Neutrophil (primary cell): Measurements from ENCODE around the gene RASSF4.

Source experiments
- H3K27ac ChIP-seq: fragments of 200-600 bp; sonication (generic); 2 replicates; pipeline ENCODE4 v1.5.1; 2016; ENCODE audit warnings: mild to moderate bottlenecking, moderate library complexity
- H3K27me3 ChIP-seq: fragments of 200-600 bp; sonication (generic); 2 replicates; pipeline ENCODE4 v1.6.0; 2016; ENCODE audit warnings: mild to moderate bottlenecking
- H3K36me3 ChIP-seq: fragments of 200-600 bp; sonication (generic); 2 replicates; pipeline ENCODE4 v1.5.1; 2017
- H3K4me1 ChIP-seq, 2 experiments: fragments of 200-600 bp in 1 of 2; sonication (generic) in 1 of 2; 1 replicate in 1 of 2; 2 replicates in 1 of 2; pipeline versions ENCODE4 v1.5.1 to v1.6.1; 2013 to 2016; ENCODE audit warnings: low read depth in 1 of 2, low read length in 1 of 2, mild to moderate bottlenecking in 1 of 2, moderate library complexity in 1 of 2; ENCODE audit not compliant: control insufficient read depth in 1 of 2, insufficient read depth in 1 of 2
- H3K4me3 ChIP-seq, 2 experiments: fragments of 200-600 bp in 1 of 2; sonication (generic) in 1 of 2; 1 replicate in 1 of 2; 2 replicates in 1 of 2; pipeline ENCODE4 v1.5.1; 2013 to 2016; ENCODE audit warnings: low read depth in 1 of 2, low read length in 1 of 2, mild to moderate bottlenecking in 1 of 2, moderate library complexity in 1 of 2
- H3K9me3 ChIP-seq: fragments of 200-600 bp; sonication (generic); 2 replicates; pipeline ENCODE4 v1.5.1; 2016
- CTCF ChIP-seq: fragments of 200-600 bp; sonication (generic); IDR thresholded peaks from 2 replicates; pipeline ENCODE4 v1.5.1; 2016; ENCODE audit warnings: antibody characterized with exemption

RASSF4 gene

GRCh38 chr10:45034301-45034700 is 74.7 kb downstream of the RASSF4 start:
- Histone ChIP-seq H3K4me3 (no peak overlapping the region), H3K4me1 (no peaks in the 10 kb centered on the region), H3K27me3 (no peaks in the 10 kb centered on the region), H3K27ac (no peak overlapping the region), H3K36me3 (no peaks in the 10 kb centered on the region), H3K9me3 (peaks cover 10% of the 10 kb centered on the region)
- no peak for TF ChIP-seq CTCF

GRCh38 chr10:45035673-45036072 is 76.1 kb downstream of the RASSF4 start:
- H3K4me3 ChIP-seq = no peak overlapping the region
- no peaks in the 10 kb centered on the region for H3K4me1 ChIP-seq
- no peak for TF ChIP-seq CTCF
- no peaks in the 10 kb centered on the region for H3K27me3 ChIP-seq
- no peak overlapping the region for H3K27ac ChIP-seq
- H3K36me3 ChIP-seq = no peaks in the 10 kb centered on the region
- H3K9me3 ChIP-seq = peaks cover 4% of the 10 kb centered on the region

GRCh38 chr10:45040921-45041542 is 81.4 kb downstream of the RASSF4 start:
- TF ChIP-seq CTCF = no peak
- Histone ChIP-seq H3K9me3 (no peaks in the 10 kb centered on the region), H3K27me3 (no peaks in the 10 kb centered on the region), H3K36me3 (no peaks in the 10 kb centered on the region), H3K4me1 (no peaks in the 10 kb centered on the region), H3K27ac (no peak overlapping the region), H3K4me3 (no peak overlapping the region)

DNA sequence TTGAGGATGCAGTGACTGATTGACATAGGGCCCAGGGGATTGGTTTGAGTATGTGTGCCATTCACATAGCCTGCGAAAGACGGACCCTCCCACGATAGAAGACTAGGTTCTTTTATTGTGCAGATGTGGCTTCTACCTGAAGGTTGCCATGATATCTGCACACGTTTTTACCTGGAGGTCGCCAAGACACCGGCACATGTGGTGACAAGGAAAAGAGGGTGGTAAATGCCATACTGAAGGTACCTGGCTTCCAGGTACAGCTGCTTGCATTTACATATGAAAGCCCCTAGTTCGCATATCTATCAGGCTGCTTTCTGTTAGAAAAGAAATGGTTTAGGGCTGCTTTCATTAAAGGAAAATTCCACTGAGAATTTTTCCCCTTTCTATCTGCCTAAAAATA is 84.7 kb downstream of the RASSF4 start:
- Histone ChIP-seq H3K4me3 (no peak overlapping the region), H3K9me3 (no peaks in the 10 kb centered on the region), H3K4me1 (no peaks in the 10 kb centered on the region), H3K27me3 (no peaks in the 10 kb centered on the region), H3K36me3 (no peaks in the 10 kb centered on the region), H3K27ac (no peak overlapping the region)
- TF ChIP-seq CTCF = no peak
